BLaER1 (cell line): ENCODE data around the gene DDX17.
A peak's percentile ranks its signal among the peaks of the same experiment; 100 is the strongest.

Source experiments
- H3K27ac ChIP-seq: shearing (Covaris generic); formaldehyde crosslinking; 2 replicates; pipeline ENCODE4 v1.8.1; 2022
- H3K27me3 ChIP-seq: shearing (Covaris generic); formaldehyde crosslinking; 2 replicates; pipeline ENCODE4 v1.8.1; 2022
- H3K36me3 ChIP-seq: shearing (Covaris generic); formaldehyde crosslinking; 2 replicates; pipeline ENCODE4 v1.8.1; 2022
- H3K4me1 ChIP-seq: shearing (Covaris generic); formaldehyde crosslinking; 2 replicates; pipeline ENCODE4 v1.8.1; 2022
- H3K4me2 ChIP-seq: shearing (Covaris generic); formaldehyde crosslinking; 2 replicates; pipeline ENCODE4 v1.8.1; 2022
- H3K4me3 ChIP-seq: shearing (Covaris generic); formaldehyde crosslinking; 2 replicates; pipeline ENCODE4 v1.8.1; 2022
- H3K9ac ChIP-seq: shearing (Covaris generic); formaldehyde crosslinking; 2 replicates; pipeline ENCODE4 v1.8.1; 2022
- H3K9me3 ChIP-seq: shearing (Covaris generic); formaldehyde crosslinking; 2 replicates; pipeline ENCODE4 v1.8.1; 2022
- H4K20me1 ChIP-seq: shearing (Covaris generic); formaldehyde crosslinking; 2 replicates; pipeline ENCODE4 v1.8.1; 2022
- Cebpa-rat ChIP-seq: shearing (Covaris generic); IDR thresholded peaks from 2 replicates; pipeline ENCODE4 v1.8.1; 2022

Gene DDX17

DNA sequence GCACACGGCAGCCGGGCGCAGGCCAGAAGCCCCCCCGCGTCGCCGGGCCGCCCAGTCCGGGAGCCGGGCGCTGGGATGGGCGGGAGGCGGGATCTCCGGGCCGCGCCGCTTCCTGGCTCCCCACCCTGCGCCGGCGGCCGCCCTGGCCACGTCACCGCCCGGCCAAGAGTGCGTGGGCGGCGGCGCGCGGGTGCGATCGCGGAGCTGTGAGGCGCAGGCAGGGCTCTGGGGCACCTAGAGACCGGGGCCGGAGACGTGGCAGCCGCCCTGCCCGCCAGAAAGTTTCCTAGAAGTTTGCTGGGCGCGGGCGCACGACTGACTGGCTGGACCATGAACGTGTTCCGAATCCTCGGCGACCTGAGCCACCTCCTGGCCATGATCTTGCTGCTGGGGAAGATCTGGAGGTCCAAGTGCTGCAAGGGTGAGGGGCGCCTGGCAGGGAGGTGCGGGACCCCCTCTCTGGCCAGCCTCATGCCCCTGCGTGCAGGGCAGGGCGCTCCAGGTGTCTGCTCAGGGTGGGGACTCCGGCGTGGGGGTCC is 38.1 kb downstream of the DDX17 start, which contains the start of gene KDELR3:
KDELR3 (plus strand) TSS at position 193 of the 539 bp plus-strand sequence; CDS start at position 331, 138 bp downstream.
- H3K27ac ChIP-seq: peak within 1 kb of the TSS; percentile 44; the same call in 1 of the 2 replicates
- no peaks in the 10 kb centered on the region for H4K20me1 ChIP-seq
- no peaks in the 10 kb centered on the region for H3K36me3 ChIP-seq
- peaks cover 33% of the 10 kb centered on the region for H3K27me3 ChIP-seq
- peak within 1 kb of the TSS; percentile 38; the same call in 1 of the 2 replicates for H3K9ac ChIP-seq
- H3K4me1 ChIP-seq: peaks cover 55% of the 10 kb centered on the region
- no peaks in the 10 kb centered on the region for H3K9me3 ChIP-seq
- peak within 1 kb of the TSS; percentile 93 for H3K4me2 ChIP-seq
- no peak for TF ChIP-seq Cebpa-rat
- peak within 1 kb of the TSS; percentile 60 for H3K4me3 ChIP-seq

DNA sequence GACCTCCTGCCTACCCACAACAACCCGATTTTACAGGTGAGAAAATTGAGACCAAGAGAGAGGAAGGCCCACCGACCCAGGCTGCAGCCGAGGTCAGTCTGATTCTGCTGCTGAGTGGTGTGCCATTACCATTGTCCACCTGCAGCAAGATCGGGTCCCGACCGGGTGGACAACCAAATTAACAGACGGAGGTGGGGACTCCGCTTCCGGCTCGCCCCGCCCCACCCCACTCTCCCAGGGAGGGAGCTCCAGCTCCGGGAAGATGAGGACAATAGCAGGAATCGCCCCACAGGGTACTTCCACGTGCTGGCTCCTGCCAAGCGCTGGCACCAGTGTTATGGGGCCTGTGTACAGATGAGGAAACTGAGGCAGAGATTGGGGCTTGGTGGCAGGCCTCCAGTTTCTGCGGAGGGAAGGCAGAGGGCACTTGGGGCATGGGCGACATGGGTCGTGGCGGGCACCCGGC is 38.6 kb downstream of the DDX17 start:
- TF ChIP-seq Cebpa-rat: no peak
- H3K27ac ChIP-seq: peak overlapping the region; percentile 44; the same call in 1 of the 2 replicates
- H3K9ac ChIP-seq: peak overlapping the region; percentile 38; the same call in 1 of the 2 replicates
- H4K20me1 ChIP-seq: no peaks in the 10 kb centered on the region
- H3K36me3 ChIP-seq: no peaks in the 10 kb centered on the region
- H3K4me2 ChIP-seq: peak overlapping the region; percentile 93
- H3K4me1 ChIP-seq: peaks cover 60% of the 10 kb centered on the region
- peak overlapping the region; percentile 60 for H3K4me3 ChIP-seq
- no peaks in the 10 kb centered on the region for H3K9me3 ChIP-seq
- H3K27me3 ChIP-seq: peaks cover 33% of the 10 kb centered on the region

DNA sequence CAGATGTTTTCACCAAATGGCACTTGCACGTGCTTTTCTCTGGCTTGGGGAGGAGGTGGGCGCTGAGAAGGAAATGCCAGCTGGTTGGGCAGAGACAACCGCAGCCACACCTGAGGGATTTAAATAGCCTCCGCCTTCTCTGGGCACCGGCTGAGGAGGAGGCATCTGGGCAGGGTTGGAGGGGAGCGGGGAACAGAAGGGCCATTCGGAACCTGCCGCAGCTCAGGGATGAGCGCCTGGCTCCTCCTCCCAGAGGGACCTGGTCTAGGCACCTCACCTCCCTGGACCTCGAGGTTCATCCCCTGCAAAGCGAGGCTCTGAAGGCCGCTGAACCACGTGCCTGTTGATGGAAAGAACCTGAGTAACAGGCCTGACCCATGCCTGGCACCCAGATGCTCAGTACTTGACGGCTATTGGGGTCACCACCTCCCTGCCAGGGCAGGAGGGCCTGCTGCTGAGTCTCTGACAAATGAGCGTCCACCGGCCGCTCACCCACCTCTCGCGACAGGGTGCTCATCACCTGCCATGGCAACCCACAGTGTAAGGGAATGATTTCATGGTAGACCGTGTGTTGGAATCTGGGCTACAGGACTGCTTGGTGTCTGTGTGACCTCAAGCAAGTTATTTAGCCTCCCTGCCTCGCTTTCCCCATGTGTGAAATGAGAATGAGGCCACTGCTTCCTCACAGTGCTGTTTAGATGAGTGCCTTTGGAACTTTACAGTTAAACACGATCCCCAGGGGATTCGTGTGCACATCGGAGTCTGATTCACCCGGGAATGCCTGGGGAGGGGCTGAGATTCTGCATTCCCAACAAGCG is 40.2 kb downstream of the DDX17 start:
- TF ChIP-seq Cebpa-rat: no peak
- H3K4me1 ChIP-seq: peaks cover 76% of the 10 kb centered on the region
- no peaks in the 10 kb centered on the region for H3K36me3 ChIP-seq
- no peak overlapping the region for H3K4me3 ChIP-seq
- H3K9me3 ChIP-seq: no peaks in the 10 kb centered on the region
- H4K20me1 ChIP-seq: no peaks in the 10 kb centered on the region
- no peak overlapping the region for H3K9ac ChIP-seq
- peaks cover 33% of the 10 kb centered on the region for H3K27me3 ChIP-seq
- H3K27ac ChIP-seq: no peak overlapping the region
- peak overlapping the region; percentile 91 for H3K4me2 ChIP-seq

DNA sequence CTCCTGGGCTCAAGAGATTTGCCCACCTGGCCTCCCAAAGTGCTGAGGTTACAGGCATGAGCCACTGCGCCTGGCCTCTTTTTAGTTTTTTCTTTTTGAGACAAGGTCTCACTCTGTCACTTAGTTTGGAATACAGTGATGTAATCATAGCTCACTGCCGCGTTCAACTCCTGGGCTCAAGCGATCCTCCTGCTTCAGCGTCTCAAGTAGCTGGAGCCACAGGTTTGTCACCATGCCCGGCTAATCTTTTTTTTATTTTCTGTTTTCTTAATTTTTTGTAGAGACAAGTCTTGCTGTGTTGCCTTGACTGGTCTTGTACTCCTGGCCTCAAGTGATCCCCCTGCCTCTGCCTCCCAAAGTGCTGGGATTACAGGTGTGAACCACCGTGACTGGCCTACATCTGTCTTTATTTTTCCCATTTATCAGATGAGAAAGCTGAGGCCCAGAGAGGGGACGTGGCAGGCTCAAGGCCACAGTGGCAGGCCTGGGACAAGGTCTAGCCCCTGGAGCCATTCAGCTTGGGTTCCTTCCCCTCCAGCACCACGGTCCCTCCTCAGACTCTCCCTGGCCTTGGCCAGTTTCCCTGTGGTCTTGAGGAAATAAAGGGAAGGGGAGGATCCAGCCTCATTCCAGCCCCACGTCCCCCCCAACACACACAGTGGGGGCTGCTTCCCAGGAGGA is 41.0 kb downstream of the DDX17 start:
- no peaks in the 10 kb centered on the region for H4K20me1 ChIP-seq
- no peaks in the 10 kb centered on the region for H3K9me3 ChIP-seq
- TF ChIP-seq Cebpa-rat: no peak
- H3K4me2 ChIP-seq: peak overlapping the region; percentile 91
- H3K27ac ChIP-seq: no peak overlapping the region
- H3K9ac ChIP-seq: no peak overlapping the region
- H3K4me3 ChIP-seq: no peak overlapping the region
- peaks cover 33% of the 10 kb centered on the region for H3K27me3 ChIP-seq
- H3K4me1 ChIP-seq: peaks cover 83% of the 10 kb centered on the region
- H3K36me3 ChIP-seq: no peaks in the 10 kb centered on the region

DNA sequence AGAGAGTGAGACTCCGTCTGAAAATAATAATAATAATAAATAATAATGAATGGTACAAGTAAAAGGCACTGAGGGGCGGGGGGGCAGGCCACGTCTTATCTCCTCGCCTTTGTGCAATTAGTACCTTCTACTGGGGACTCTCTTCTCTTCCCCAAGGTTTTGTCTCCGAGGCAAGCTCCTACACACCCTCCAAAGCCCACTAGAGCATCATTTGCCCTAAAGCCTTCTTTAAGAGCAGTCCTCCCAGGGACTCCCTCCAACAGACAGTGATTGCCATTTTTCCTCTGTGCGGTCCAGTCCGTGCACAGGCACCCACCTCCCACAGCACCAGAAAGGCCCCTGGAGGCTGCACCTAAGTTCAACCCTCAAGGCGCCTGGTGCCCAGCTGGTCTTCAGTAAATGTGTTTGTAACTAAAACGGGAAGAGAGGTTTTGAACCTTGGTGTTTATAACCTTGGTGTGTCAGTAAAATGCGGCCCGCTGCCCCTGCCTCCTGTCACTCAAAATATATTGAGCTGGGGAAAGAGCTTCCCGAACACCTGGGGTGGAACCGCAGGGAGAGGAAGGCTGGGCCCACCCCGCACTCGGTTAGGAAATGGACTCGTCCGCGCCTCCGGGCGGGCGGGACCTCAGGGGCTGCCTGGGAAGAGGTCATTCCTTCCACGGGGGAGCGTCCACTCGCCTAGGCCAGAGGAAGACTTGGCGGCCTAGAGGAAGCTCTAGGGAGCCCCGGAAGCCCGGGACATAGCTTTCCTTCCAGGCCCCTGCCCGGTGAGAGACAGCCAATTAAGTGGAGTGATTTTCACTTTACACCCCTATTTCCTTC is 42.9 kb downstream of the DDX17 start:
- Histone ChIP-seq H3K4me1 (peaks cover 100% of the 10 kb centered on the region), H3K36me3 (no peaks in the 10 kb centered on the region), H4K20me1 (no peaks in the 10 kb centered on the region), H3K27ac (0 out of 2 replicates have a peak overlapping the region, but pooled peaks have one; percentile 29), H3K9ac (peak overlapping the region; percentile 30; the same call in 1 of the 2 replicates), H3K27me3 (peaks cover 22% of the 10 kb centered on the region), H3K4me3 (0 out of 2 replicates have a peak overlapping the region, but pooled peaks have one; percentile 38), H3K4me2 (peak overlapping the region; percentile 91), H3K9me3 (no peaks in the 10 kb centered on the region)
- TF ChIP-seq Cebpa-rat: no peak

DNA sequence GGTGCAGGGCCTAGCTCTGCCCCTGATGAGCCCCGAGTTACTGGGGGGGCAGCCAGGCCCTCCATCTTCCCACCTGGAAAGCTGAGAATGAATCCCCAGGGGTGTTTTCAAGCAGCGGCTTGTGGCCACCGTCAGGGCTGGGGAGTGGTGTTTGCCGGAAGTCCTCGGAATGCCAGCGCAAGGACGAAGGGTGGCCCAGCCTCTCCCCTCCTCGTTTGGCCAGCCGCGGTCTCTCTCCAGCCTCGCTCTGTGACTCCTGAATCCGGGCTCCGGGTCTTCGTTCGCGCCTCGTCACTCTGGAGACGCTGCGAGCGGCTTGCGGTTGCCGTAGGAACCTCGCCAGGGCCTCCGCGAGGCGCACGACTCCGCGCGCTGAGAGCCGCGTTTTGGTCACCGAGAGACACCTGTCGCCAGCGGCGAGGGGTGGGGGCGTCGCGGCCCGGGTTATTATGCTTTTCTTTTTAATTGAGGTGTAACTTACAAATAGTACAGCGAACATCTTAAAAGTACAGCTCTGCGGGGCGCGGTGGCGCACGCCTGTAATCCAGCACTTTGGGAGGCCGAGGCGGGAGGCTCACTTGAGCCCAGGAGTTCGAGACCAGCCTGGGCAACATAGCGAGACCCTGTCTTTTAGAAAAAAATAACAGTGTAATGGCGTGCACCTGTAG is 44.6 kb downstream of the DDX17 start:
- H3K27me3 ChIP-seq: peaks cover 12% of the 10 kb centered on the region
- peak overlapping the region; percentile 28; the same call in 1 of the 2 replicates for H3K4me3 ChIP-seq
- H3K27ac ChIP-seq: peak overlapping the region; percentile 28; the same call in 1 of the 2 replicates
- no peak for TF ChIP-seq Cebpa-rat
- H4K20me1 ChIP-seq: no peaks in the 10 kb centered on the region
- no peaks in the 10 kb centered on the region for H3K9me3 ChIP-seq
- peak overlapping the region; percentile 91 for H3K4me2 ChIP-seq
- H3K4me1 ChIP-seq: peaks cover 91% of the 10 kb centered on the region
- no peaks in the 10 kb centered on the region for H3K36me3 ChIP-seq
- no peak overlapping the region for H3K9ac ChIP-seq

DNA sequence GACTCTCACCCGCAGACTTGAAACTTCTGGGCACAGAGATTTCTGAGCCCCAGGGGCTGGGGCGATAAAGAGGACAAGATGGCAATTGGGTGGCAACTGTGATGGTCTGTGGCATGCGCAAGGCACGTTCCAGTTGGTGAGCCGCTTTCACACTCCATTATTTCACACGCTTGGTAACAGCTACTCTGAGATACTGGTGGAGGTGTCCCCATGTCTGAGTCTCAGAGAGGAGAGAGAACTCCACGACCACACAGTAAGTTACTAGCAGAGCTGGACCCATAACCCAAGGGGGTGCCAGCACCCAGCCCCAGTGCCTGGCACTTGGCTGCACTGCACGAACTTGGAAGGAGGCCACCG is 45.1 kb downstream of the DDX17 start:
- no peak for TF ChIP-seq Cebpa-rat
- Histone ChIP-seq H3K9me3 (no peaks in the 10 kb centered on the region), H3K27ac (peak overlapping the region; percentile 28; the same call in 1 of the 2 replicates), H3K9ac (no peak overlapping the region), H3K4me1 (peaks cover 91% of the 10 kb centered on the region), H3K27me3 (peaks cover 12% of the 10 kb centered on the region), H3K4me2 (peak overlapping the region; percentile 91), H3K36me3 (no peaks in the 10 kb centered on the region), H4K20me1 (no peaks in the 10 kb centered on the region), H3K4me3 (peak overlapping the region; percentile 28; the same call in 1 of the 2 replicates)

DNA sequence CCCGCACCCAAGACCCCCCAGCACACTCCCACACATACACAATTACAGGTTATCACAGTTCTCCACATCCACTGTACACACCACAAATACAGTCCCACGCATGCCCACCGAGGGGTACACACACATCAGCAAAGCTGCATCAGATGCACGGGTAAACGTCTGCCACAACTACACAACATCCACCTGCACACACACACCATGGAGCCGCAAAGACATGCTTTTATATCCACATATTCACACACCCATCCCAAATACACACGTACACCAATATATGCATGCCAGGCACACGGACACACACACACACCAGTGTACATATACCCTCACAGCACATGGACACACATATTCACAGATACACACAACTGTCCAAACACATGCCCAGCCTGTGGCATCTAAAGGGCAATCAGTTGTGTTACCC is 45.7 kb downstream of the DDX17 start:
- Histone ChIP-seq H3K27me3 (peaks cover 17% of the 10 kb centered on the region), H3K4me1 (peaks cover 85% of the 10 kb centered on the region), H3K9ac (no peak overlapping the region), H3K27ac (no peak overlapping the region), H3K4me2 (peak overlapping the region; percentile 91), H3K4me3 (no peak overlapping the region), H3K36me3 (no peaks in the 10 kb centered on the region), H3K9me3 (no peaks in the 10 kb centered on the region), H4K20me1 (no peaks in the 10 kb centered on the region)
- no peak for TF ChIP-seq Cebpa-rat
